Activated CD4-positive, alpha-beta T cell treated with anti-CD3 and anti-CD28 coated beads, Interleukin-2, amount 50 U/mL, for 48 hours (primary cell): ENCODE data around the gene GATB.

Experiments
- DNase-seq, 2 experiments: peaks; one replicate each; pipeline ENCODE4 v3.0.0-alpha.2; 2020

The GATB gene

DNA sequence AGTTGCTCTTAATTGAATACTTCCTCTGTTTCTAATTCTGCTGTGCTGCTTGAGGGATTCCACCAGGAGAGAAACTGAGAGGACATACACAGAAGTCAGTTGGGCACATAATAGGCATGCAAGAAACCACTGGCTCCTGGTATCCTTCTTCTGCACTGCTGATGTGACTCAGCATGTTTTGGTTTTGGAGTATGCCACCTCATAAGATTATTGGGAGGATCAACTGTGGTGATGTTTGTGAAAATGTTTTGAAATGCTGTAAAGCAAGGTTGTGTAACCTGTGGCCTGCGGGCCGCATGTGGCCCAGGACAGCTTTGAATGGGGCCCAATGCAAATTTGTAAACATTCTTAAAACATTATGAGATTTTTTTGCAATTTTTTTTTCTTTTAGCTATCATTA lies 119.6 kb downstream of the GATB start:
- DNase-seq = no peak

DNA sequence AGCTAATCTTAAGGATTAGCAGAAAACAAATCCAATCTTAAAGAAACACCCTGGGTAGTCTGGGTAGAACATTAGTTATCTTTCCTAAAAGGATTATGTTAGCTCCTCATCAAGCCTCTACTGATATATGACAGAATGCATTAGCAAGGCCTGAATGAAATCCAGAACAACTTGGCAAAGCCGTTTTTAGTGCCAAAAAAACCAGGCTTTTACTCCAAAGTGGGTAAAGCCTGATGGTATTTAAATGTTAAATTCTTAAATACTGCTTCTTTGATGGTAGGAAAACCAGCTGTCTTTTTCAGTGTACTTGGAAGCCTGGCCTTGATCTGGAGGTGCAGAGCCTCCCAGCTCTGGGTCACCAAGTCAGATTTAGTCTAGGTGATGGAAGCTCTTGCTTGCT lies 120.4 kb downstream of the GATB start:
- DNase-seq = no peak

DNA sequence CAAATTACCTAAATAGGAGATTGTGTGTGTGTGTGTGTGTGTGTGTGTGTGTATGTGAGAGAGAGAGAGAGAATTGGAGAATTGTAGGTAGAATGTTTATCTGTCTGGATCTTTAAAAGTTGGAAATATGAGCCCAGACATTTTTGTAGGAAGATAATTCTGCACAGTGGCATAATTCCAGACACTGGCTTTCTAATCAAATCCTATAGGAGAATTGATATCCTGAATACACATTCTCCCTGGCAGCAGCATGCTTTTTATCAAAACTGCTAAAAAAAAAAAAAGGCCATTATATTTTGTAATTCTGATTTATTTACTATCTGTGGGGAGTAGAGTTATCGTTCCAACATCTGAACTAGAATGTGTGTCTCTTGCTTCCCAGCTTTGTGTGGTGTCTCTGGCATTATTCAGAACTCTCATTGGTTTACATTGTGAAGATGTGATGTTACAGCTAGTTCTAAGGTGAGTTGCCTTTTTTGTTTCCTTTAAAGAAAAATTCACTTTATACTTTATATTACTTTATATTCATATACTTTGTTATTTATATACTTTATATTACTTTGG lies 122.4 kb downstream of the GATB start:
- DNase-seq = no peak

DNA sequence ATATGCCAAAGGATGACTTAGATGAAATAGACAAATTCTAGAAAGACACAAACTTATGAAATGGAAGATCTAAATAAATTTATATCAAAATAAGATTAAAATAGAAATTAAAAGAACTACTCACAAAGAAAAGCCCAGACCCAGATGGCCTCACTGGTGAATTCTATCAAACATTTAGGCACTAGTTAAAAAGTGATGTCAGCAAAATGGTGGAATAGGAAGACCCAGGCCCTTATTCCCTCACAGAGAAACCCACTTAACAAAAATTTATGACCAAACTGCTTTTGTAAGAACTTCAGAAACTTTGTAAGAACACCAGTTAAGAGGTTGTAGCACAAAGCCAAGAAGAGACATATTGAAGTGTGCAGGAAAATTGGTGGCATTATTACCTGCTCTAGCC lies 129.5 kb downstream of the GATB start:
- DNase-seq = no peak

DNA sequence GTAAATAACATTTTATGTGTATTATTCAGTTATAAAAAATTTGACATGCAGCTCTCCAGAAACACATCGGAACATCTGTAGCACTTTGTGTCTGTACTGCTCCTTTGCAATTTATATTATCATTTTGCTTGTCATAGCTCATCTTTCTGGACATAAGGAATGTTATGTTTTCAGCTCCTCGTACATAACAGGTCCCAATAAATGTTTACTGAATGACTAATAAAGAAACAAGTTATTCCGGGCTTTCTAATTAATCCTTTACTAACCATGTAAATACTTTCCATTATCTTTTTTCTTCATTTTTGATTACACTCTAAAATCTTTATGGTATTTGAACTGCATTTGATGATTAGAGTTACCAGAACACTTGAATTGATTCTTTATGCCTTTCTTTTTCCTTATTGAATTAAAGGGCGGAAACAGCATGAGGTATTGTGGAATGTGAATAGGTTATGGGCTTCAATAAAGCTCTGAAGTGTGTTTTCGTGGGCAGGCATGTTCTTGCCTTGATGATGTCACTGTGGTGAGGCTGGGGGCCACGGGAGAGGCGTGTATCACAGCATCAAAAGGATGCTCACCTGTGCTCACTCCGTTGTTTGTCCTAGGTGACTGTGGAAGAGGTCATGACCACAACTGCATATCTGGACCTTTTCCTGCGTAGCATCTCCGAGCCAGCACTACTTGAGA lies 131.6 kb downstream of the GATB start:
- no peak for DNase-seq

DNA sequence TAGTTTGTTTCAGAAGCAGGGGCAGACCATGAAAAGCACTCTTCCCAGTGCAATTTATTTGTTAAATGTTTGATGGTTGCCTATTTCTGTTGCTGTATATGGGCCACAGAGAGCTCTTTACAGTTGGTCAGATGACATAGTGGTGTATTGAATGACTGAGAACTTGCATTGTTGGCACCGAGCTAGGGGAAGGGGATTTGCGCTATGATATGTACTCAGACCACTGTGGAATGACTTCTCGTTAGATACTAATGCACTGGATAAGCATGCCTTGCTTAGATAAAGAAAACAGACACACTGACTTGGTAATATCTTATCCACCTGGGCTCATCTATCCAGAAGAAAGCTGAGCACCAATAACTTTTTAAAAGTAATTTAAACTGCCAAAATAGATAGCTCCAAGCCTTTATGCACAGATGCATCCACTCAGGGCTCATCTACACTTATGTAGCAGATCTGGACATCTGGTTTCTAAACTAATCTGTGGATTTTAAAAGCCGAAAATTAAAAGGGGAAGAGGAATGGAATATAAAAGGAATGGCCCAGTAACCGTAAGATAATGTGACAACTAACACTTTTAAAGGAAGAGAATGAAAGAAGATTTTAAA lies 132.7 kb downstream of the GATB start:
- DNase-seq = no peak

DNA sequence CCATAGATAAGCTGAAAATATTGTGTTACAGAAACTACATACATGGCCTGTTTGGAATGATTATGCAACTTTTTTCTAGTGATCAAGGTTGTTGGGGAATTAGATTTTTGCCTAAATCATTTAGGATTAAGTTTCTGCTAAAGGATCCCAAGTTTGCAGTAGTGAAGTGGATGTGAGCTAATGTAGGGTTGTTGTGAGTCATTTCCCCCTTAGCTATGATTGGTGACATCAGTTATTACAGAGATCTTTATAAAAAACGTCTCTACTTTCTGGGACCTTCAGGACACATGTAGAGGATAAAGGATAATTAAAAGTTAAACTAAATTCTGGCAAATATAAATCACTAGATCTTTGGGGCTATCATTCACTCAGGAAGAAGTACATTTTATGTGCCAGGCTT lies 133.3 kb downstream of the GATB start:
- no peak for DNase-seq

DNA sequence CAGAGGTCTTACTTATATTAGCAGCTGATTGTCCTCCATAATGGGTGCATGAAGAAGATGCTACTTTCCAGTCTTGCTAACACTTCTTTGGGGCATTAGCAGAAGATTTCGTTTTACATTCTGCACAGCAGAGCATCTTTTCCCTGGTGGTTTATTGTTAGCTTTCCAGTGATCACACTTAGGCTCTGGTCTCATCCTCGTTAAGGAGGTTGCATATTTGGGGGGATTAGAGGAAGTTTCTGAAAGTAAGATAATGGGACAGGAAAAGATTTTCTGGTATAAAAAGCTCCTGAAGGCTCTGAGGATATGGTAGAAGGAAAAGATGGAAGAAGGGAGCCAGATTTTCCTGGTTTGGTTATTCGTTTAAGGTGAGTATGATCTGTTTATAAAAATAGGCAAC lies 134.1 kb downstream of the GATB start:
- no peak for DNase-seq

DNA sequence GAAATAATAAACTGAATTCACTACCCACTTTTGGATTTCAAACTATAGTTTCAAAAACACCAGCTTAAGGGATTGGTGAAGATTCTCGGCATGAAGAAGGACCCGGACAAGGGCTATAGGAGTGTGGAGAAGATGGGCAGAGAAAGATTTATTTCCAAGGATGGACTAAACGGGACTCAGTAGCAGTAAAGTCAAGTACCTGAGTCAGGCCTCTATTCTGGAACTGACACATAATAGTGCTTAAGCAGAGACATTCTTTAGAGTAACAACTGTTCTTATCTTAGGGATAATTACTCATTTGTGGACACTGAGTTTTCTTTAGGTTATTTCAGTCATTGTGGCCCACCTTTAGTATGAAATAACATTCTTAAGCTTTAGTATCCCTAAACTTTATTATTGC lies 134.6 kb downstream of the GATB start:
- DNase-seq = no peak

DNA sequence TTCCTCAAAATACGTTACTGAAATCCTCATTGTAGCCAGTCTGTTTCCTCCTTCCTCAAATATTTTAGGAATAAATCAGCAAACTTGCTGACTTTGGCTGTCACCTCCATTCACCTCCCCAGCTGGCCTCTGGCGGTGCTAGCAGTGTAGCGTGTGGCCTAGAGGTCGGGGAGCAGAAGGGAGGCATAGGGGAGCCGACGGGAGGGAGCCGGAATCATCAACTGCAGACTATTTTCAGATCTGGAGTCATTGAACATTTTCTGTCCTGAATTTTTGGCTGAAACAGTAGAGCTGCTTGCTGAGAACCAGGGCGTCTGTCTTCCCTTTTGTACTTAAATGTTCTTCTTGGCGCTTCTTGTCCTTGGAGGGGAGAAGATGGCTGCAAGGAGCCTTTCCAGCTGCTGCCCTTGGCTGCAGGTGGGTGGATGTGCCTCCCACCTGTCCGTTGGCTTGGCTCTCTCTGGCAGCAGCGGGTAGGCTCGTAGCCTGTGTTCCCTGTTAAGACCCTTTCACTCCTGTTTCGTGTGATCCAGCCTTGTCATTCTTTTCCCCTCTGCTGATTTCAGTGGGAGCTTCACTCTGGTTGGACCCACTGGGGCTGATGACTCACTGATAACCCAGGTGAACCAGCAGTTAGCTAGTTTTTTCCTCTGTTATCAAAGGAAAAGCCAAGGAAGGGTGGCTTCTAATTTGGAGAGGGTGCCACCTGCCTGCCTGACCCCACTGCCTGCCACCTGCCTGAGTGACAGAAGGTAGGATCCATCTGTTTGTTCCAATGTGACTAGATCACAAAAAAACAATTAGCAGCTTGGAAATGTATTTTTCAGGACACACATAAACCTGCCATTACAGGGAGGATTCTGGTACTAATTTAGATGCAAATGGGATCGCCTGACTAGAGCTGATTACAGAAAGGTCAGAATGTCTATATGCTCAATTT lies 135.9 kb downstream of the GATB start:
- no peak for DNase-seq
